ENCODE data around the gene GABRB2.

- TF ChIP-seq EP300 (IDR thresholded peaks at IDR 0.05) (no peak), POLR2A (IDR thresholded peaks at IDR 0.05; ENCODE audit: low read length) (no peak)
Measured at GRCh38 chr5:161277011-161277410, 269.5 kb downstream of the GABRB2 start.
